Erythroblast (primary cell): Measurements from ENCODE around the gene MUSK.

Source experiments
- GATA1 ChIP-seq: IDR thresholded peaks from 2 replicates; pipeline ENCODE4 v1.6.1; 2011; ENCODE audit warnings: low read depth, mild to moderate bottlenecking, control low read depth, low read length, moderate library complexity
- POLR2A ChIP-seq: IDR thresholded peaks from 2 replicates; pipeline ENCODE4 v1.6.1; 2011; ENCODE audit warnings: mild to moderate bottlenecking, low read length

DNA sequence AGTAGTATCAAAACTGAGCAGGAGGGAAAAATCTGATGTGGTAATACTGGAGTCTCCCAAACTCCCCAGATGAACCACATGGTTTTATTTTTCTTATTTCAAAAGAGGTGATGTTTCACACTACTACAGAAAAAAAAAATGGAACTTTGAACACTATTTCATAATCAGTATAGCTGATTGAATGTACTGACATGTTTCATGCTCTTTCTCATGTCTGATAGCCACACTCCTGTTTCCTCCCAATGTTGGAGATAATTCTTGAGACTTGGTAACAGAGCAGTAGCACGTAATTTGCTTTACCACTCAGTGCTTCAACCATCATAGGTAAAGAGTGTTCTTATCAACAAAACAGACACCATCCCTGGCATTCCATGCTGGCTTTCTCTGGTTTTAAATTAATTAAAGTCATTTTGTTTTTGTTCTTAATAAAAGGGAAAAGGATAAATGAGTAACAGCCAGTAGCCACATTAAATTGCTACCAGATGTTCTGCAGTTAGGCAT, 85.2 kb downstream of the MUSK start:
- TF ChIP-seq POLR2A (no peak), GATA1 (no peak)
